Measurements from ENCODE around the gene VWA5B1.

The VWA5B1 gene

DNA sequence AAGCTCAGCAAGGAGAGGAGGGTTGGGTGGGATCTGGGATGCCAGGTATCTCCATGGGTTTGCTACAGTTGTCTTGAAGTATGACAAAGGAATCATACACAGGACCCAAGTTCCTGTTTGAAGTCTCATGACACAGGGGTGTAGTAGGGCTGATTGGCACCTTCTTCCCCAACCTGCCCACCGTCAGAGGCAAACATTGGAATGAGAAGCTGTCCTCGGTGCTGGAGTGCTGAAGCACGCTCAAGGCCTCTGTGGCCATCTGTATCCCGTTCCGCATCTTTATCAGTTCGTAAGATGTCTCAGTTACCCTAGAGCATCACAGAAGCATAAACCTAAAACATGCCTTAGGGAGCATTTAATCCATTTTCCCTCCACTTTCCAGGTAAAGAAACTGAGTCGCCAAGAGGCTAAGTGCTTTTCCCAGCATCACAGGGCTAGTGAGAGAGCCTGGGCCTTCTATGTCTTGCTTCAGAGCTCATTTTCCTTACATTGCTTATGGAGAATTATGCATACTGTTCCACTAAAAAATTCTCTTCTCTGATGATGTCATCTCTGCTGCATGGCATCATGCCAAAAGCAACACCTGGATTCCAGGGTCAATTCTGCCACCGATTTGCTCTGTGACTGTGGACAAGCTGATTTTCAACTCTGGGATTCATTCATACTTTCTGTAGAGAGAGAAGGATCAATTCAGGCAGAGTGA, 34.2 kb downstream of the VWA5B1 start:
- DNase-seq: no peak

DNA sequence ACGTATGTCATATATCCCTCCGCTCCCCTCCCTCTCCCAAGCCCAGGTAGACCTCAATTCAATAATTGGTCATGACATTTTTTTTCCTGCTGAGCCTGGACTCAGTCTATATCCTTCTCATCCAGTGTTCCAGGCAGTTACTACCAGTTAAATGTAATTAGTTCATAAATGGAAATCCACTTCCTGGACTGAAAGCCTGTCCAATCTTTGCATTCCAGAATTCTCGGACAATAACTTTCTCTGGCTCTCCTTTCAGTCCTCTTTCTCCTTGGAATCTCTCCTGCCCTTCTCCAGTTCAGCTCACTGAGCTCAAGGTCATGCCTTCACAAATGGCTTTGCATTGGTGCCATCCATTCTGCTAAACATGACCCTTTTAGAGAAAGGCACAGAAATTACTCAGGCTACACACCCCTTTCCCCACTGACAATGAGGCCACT, 34.8 kb downstream of the VWA5B1 start:
- no peak for DNase-seq

DNA sequence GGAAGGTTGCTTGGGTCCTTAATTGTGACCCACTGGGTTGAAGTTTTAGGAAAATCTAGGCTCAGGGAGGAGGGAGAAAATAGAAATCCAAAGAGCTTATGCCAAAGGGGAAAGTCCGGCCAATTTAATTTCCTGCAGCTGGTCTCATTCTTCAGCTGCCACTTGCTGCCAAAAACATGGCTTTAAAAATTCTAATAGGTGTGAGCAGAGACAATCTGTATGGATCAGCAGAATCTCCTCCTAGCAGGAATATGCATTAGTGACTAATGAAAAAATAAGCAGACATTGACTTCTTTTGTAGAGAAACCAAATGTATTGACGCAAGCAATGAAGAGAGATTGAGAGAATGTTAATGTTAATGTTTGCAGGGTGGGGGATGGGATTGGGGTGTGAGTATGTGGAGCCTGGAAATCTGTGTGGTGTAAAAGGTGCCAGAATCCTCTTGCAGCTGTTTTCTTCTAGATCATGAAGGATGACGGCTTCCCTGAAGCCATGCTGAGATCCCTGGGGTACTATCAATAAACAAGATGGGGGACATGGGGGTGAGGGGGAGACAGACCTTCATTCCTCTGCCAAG, 35.3 kb downstream of the VWA5B1 start:
- DNase-seq: no peak

DNA sequence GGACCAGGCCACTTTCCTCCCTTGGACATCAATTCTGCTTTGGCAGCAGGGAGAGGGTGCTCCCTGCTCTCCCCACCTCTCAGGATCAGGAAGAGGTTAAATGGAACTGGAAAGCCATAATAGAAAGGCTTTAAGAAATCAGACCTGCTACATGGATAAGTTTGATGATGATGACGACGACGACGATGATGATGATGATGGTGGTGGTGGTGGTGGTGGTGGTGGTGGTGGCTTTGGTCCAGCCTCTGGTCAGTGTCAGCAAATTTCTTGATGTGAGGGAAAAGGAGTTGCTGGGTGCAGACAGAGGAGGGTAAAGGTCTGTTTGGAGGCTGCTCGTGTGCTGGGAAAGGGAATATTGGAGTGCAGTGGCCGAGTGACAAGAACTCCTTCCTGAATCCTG, 36.8 kb downstream of the VWA5B1 start:
- DNase-seq: no peak

DNA sequence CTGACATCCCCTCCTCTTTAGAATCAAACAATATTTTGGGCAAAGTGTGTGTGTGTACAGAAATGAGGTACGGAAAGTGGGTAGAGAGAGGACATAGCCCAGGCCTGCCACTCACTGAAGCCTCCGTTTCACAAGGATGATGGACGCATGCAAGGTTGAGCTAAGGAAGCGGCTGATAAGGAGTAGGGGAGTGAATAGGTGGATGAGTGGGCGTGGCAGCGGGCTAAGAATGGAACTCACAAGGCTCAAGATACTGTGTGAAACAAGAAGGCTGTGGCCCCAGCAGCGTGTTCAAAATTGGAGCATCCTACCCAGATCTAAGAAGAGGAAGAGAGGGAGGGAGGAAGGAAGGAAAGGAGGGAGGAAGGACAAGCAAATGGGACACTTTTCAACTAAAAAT, 37.5 kb downstream of the VWA5B1 start:
- no peak for DNase-seq

DNA sequence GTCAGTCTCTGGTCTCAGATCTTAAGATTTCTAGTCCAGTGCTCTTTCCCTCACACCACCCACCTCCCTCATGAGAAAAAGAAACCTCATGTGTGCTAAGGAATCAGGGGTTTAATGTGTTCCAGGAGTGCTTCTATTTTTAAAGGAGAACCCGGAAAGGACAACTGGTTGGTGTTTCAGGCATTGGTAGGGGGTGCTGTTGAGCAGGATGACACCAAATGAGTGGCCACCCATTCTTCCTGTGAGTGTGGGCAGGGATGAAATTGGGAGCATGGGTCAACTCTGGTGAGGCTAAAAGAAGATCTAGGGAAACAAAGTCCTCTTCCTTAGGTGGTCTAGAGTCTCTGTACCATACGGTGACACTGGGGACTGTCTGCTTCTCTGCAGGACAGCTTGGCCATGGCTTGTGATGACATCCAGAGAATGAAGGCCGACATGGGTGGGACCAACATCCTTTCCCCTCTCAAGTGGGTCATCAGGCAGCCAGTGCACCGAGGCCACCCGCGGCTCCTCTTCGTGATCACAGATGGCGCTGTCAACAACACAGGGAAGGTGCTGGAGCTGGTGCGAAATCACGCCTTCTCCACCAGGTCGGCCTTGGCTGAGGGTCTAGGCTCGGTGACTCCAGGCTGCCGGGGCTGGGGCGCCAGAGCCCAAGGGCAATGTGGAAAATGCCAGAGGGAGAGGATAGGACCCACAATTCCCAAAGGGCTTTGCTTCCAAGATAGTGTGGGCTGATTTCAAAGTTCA, 39.3 kb downstream of the VWA5B1 start:
- no peak for DNase-seq

DNA sequence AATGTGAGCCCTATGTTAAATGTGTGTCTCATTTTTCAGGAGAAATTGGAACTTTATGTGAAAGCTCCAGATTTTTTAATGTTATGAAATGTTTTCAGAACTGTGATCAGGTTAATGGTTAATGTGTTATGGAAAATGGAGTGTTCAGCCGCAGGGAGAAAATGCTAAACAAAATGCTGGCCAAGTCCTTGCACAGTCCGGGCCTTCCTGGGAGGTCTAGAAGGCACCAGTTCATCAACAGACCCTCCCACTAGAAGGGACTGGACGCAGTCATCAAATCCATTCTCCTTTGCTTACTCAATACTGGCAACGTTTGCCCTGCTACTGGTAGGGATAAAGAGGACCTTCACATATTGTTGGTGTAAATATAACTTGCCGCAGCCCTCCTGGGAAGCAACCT, 43.4 kb downstream of the VWA5B1 start:
- DNase-seq: no peak

DNA sequence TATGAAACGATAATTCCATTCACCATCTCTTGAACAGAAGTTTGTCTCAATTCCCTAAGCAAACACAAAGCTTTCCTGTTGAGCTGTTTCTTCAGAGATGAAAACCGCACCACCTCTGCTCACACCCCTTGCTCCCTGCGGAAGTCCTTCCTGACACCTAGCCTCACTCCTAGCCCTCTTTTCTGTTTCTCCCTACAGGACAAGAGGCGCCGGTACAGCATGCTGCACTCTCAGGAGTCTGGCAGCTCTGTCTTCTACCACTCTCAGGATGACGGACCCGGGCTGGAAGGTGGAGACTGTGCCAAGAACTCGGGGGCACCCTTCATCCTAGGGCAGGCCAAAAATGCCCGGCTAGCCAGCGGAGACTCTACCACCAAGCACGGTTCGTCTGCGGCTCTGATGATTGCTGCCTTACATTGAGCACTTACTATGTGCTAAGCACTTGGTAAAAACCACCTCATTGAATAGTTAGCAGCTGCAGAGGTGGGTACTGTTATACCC, 45.5 kb downstream of the VWA5B1 start:
- no peak for DNase-seq

DNA sequence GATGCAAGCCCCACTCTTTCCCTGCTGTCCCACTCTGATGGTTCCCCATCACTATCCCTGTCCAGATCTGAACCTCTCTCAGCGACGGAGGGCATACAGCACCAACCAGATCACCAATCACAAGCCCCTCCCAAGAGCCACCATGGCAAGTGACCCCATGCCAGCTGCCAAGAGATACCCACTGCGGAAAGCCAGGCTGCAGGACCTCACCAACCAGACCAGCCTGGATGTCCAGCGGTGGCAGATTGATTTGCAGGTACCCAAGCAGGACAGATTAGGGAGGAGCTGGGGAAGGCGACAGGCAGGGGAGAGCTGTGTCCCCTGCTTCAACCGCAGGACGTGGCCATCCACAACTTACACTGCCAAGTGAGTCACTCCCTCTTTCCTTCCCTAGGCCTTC, 46.9 kb downstream of the VWA5B1 start:
- no peak for DNase-seq

DNA sequence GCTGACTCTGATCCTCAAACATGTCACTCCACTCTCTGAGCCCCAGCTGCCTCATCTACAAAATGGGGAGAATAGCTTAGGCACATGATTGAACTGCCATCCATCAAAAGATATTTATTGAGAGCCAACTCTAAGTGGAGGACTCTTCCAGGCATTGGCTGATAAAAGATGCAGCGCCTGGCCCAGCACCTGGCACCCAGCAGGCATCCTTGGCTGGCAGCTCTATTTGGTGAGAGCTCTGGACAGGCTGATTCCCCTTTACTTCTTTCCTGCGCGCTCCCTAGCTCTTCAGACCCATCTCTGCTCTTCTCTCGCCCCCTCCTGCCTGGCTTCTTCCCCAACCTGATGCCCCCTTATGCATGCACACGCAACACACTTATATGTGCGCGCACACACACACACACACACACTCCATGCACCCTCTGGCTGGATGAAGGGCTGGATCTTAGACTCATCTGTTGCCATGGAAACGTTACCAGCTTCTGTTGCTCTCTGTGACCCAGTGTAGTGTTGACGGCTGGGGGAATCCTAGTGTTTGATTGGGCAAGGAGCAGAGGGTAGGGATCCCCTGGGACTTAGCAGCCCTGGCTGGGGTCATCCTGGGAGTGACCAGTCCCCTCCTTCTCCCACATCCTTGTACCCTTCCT, 49.3 kb downstream of the VWA5B1 start:
- DNase-seq: no peak

DNA sequence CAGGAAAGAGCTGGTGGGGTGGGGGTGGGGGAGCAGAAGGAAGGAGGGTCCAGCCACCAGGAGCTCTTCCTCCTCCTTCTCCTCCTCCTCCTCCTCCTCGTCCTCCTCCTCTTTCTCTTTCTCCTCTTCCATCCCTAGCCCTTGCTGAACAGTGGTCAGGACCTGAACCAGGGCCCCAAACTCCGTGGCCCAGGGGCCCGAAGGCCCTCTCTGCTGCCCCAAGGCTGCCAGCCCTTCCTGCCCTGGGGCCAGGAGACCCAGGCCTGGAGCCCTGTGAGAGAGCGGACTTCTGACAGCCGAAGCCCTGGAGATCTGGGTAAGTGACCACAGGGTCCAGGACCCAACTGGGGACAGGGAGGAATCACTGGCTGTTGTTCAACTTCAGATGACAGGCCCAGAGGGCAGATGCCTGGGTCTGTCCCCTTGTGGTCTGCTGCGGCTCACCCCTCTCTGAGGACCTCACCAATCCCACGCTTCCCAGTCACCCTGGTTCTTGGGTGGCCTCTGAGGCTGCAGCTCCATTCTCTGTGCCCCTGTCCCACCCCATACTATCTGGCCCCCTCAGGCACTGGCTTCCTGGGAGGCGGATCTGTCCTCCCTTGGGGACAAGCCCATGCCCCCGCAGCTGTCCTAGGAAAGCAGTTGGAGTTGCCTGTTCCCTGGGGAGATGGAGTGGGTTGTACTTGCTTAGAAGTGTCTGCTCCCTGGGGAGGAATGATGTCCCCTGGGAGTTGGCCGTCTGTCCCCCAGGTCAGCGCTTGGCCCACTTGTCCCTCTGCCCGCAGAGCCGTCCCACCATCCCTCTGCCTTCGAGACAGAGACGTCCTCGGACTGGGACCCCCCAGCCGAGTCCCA, 51.8 kb downstream of the VWA5B1 start:
- no peak for DNase-seq

DNA sequence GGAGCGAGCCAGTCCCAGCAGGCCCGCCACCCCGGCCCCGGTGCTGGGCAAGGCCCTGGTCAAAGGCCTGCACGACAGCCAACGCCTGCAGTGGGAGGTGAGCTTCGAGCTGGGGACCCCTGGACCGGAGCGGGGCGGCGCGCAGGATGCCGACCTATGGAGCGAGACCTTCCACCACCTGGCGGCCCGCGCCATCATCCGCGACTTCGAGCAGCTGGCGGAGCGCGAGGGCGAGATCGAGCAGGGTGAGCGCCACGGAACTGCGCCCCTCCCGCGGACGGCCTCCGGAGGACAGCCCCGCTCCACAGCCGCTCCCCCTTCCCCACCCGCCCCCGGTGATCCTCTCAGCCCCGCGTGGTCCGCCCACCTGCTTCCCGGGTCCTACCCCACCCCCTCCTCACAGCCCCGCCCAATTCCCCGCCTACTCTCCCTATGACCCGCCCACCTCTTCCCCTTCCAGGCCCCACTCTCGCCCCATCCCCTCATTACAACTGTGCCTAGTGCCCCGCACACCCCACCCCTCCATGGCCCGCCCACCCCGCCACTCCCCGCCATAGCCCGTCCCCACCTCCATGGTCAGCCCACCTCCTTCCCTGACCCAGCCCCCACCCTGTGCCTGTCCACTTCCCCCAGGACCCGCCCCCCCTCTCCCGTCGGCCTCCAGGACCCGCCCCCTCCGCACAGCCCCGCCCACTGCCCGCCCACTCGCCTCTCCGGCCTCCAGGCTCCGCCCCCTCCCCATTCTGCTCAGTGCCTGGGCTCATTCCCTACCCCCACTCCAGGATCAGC, 52.7 kb downstream of the VWA5B1 start:
- no peak for DNase-seq

DNA sequence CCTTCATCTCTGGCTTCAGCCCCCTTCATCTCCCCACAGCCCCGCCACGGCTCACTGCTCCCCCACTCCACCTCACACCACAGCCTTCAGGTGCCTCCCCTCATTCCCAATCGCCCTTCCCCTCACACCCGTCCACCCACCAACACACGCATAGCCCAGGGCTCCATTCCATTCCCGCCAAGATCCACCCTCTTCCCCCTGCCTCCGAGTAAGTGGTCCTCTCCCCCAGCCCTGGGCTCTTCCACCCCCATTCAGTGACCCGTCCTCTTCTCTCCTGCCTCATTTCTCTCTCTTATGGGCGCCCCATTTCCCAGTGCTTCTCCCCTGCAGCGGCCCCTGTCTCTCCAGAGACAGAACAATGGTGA, 53.2 kb downstream of the VWA5B1 start:
- DNase-seq: no peak

DNA sequence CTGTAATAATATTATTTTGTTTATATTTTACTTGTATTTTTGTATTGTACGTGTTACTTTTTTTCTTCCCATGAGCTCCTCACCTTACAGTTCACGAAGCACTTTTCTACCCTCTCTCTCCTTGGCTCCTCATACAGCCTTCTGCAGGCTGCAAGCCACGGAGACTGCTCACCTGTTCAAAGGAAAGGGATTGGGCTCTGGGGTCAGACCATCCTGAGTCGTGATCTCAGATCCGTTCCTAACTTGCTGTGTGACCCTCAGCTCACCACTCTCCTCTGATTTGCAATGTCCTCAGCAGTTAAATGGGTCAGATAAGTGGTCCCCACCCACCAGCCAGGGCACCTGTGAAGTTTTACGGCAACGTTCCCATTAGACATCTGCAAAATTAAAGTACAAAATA, 54.1 kb downstream of the VWA5B1 start:
- DNase-seq: no peak

DNA sequence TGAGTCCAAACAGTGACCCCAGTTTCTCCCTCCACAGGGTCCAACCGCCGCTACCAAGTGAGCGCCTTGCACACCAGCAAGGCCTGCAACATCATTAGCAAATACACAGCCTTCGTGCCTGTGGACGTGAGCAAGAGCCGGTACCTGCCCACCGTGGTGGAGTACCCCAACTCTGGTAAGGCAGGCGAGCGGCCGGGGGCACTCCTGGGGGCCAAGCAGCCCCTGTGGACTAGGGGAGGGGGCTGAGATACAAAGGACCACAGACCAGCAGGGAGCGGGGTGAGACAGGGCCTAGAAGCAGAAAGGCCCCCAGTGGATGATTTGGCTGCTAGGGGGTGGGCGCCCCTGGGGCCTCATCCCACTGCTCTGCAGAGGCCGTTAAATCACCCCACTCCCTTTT, 54.7 kb downstream of the VWA5B1 start:
- DNase-seq: no peak

DNA sequence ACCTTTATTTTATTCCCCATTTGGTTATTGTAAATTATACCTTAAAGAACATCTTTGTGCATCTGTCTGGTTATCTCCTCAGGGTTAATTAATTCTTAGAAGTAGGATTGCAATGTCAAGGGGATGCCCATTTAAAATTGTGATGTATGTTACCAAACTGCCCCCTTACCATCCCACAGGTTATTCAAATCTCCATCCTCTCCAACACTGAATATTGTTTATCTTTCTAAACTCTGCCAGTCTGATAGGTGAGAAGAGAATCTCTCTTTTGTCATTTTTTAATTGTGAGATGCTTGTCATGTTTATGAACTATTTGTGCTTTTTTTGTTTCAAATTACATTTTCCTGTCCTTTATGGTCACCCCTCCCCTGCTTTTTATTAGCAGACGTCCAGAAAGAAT, 55.8 kb downstream of the VWA5B1 start:
- DNase-seq: no peak

DNA sequence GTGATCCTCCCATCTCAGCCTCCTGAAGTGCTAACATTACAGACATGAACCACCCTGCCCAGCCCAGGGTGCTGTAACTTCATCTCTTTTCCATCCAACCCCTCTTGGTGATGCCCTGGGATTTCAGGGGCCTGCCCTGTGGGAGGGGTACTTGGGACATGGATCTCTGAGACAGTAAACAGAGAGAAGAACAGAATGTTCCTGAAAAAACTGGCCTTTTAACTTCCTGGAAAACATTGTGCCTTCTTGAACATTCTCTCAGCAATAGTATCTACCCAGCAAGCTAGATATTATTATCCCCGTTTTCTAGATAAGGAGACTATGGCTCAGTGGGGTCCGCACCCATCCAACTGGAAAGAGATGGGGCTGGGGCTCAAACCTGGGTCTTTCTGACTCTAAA, 57.0 kb downstream of the VWA5B1 start:
- no peak for DNase-seq

DNA sequence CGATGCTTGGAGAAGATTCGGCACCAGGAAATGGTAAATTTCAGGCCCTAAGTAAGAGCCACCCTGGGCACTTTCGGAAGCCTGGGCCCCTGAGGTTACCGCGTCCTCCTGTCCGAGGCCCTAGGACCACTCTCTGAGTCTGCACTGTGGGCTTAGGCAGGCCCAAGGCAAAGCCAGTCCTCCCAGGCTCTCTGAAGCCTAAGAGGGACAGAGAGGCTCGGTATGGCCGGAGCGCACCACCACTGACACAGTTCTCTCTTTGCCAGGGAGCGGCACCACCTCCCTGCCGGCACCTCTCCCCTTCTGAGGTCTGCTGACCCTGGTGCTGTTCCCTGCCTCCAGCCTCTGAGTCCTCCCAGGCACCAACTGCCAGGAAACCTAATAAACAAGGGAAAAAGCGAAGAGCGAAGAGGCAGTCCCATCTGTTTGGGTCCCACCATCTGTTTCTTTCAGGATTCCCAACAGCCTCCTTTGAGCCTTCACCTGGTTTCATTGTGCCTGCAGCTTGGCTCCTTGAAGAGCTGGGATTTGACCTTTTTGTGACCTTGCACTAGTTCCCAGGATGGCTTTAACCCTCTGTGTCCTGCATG, 57.7 kb downstream of the VWA5B1 start:
- no peak for DNase-seq

DNA sequence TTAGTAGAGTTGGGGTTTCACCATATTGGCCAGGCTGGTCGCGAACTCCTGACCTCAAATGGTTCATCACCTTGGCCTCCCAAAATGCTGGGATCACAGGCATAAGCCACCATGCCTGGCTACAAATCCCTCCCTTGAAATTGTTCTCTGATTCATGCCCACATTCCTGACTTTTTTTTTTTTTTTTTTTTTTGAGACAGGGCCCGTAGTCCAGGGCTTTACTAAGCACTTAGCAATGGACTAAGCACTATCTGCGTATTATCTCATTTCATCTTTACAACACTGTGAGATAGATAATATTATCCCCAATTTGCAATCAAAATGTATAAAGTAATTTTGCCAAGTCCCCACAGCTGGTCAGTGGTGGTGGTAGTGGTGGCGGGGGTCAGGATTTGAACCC, 58.9 kb downstream of the VWA5B1 start:
- DNase-seq: no peak

DNA sequence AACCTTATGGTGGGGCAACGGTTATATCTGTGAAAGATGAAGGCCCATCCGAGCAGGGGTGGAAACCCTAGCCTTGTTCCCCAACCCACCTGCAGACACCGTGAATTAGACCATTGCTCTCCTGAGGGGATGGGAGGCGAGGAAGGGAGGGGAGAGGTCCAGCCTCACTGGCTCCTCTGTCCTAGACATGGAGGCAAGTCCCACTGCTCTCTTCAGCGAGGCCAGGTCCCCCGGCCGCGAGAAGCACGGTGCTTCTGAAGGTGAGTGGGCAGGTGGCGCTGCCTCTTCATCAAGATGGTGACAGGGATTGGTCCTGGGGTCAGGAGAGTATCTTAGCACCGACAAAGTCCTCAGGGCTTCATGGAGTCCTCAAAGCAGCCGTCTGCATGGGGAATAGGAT, 59.3 kb downstream of the VWA5B1 start:
- DNase-seq: no peak

DNA sequence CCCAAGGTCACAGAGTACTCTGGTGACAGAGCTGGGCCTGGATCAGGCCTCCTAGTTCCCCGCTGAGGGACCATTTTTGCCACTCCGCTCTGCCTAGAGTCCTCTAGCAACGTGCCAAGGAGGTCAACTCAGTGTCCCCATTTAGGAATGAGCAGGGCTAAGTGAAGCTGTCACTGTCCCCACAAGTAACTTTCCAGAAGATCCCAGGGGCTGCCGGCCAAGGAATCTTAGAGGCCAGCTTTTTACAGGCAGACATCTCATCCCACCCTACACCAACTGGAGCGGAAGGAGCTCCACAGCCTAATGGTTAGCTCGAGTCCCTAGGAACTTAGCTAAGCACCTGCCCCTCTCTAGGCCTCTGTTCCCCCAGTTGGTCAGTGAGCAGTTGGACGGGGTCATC, 59.7 kb downstream of the VWA5B1 start:
- DNase-seq: no peak

Data from NCI-H2107 (cell line).